Bronchial epithelial cell (primary cell): ENCODE measurements around the gene MTG1. TPM values are rescaled to one million over a fixed set of nuclear protein-coding genes. Genes with fewer than 3 reads are reported as not detected.

ENCODE experiments used
- DNase-seq: peaks from one replicate; pipeline ENCODE4 v3.0.0-alpha.2; 2010; ENCODE audit warnings: low read depth
- FAIRE-seq: peaks from 2 replicates; lab custom pipeline; 2011; peaks lifted over from hg19 to GRCh38; lab: Jason Lieb, UNC
- H3K27me3 ChIP-seq: 2 replicates; pipeline ENCODE4 v1.5.1; 2011; ENCODE audit warnings: low read length; ENCODE audit not compliant: control insufficient read depth, insufficient read depth
- H3K36me3 ChIP-seq: 2 replicates; pipeline ENCODE4 v1.5.1; 2011; ENCODE audit warnings: low read length; ENCODE audit not compliant: control insufficient read depth, insufficient read depth
- H3K4me3 ChIP-seq: 2 replicates; pipeline ENCODE4 v1.5.1; 2011; ENCODE audit warnings: mild to moderate bottlenecking, low read depth, low read length, control low read depth
- CTCF ChIP-seq: IDR thresholded peaks from 2 replicates; pipeline ENCODE4 v1.5.1; 2011; ENCODE audit warnings: mild to moderate bottlenecking, moderate library complexity, low read length, control low read depth, inconsistent platforms; ENCODE audit not compliant: insufficient read depth, severe bottlenecking
- total RNA-seq: library from RNA; depleted of rRNA; stranded (reverse); fragments of >200 nt; gene quantifications from 2 replicates; pipeline ENCODE4 v1.2.1, GENCODE V29; 2014

Gene MTG1
- total RNA-seq, 1 donor from 2014 or later = 20.5 TPM

- no peak for TF ChIP-seq CTCF
- no peak for FAIRE-seq
- DNase-seq = peak; percentile 15
Observed at GRCh38 chr10:133378251-133379096, 15.5 kb upstream of the MTG1 start.

DNA sequence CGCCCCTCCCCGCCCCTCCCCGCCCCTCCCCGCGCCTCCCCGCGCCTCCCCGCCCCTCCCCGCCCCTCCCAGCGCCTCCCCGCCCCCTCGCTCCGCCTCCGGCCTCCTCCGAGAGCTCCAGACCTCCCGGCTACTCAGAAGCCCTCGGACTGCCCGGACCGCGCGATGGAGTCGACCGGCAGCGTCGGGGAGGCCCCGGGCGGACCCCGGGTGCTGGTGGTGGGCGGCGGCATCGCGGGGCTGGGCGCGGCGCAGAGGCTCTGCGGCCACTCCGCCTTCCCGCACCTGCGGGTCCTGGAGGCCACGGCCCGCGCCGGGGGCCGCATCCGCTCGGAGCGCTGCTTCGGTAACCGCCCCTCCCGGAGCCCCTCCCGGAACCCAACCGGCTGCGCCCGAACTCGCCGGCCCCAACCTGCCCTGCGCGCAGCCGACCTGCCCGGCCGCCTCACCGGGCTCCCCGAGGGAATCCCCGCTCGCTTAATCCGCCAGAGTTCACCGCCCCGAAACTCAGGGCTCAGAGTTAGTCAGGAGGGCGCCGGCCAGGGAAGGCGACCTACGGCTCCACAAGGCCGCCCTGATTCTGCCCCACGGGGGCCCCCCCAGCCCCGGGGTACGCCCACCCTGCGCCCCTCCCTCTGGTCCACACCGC lies 14.7 kb upstream of the MTG1 start, which contains the start of gene PAOX:
PAOX (plus strand) TSS at position 111 of the 649 bp plus-strand sequence; CDS start at position 166, 55 bp downstream.
- Histone ChIP-seq H3K27me3 (no peaks in the 10 kb centered on the region), H3K36me3 (peaks cover 1% of the 10 kb centered on the region), H3K4me3 (peak within 1 kb of the TSS; percentile 68)
- DNase-seq = peak; percentile 55
- TF ChIP-seq CTCF = no peak
- FAIRE-seq = no peak

More at GRCh38 chr10:133378251-133379096, 15.5 kb upstream of the MTG1 start:
- peak overlapping the region; percentile 68 for H3K4me3 ChIP-seq
- no peaks in the 10 kb centered on the region for H3K36me3 ChIP-seq
- H3K27me3 ChIP-seq = no peaks in the 10 kb centered on the region

- Histone ChIP-seq H3K27me3 (no peaks in the 10 kb centered on the region), H3K4me3 (peak overlapping the region; percentile 44), H3K36me3 (peaks cover 1% of the 10 kb centered on the region)
- DNase-seq = no peak
- no peak for TF ChIP-seq CTCF
- no peak for FAIRE-seq
Observed at GRCh38 chr10:133379801-133380666, 13.9 kb upstream of the MTG1 start.

DNA sequence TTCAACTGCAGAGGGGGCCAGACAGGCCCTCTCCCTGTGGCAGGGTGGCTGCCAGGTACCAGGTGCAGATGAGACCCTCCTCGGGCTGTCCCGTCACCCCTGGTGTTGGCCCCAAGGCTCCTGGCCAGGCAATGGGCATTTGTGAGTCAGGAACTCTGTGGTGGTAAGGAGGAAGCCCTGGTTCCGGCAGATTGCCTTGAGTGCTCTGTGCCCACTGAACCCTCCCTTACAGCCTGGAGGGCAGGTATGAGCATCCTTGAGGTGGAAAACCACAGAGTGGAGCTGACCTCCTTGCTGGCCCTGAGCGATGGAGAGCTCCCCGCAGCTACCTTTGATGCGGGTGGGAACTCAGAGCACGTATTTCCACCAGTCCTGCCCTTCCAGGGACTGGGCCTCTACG lies 12.9 kb upstream of the MTG1 start:
- H3K36me3 ChIP-seq = peaks cover 1% of the 10 kb centered on the region
- H3K4me3 ChIP-seq = no peak overlapping the region
- TF ChIP-seq CTCF = no peak
- FAIRE-seq (no peak), DNase-seq (no peak)
- no peaks in the 10 kb centered on the region for H3K27me3 ChIP-seq

- TF ChIP-seq CTCF = no peak
- DNase-seq = no peak
- no peak for FAIRE-seq
- no peak overlapping the region for H3K4me3 ChIP-seq
- no peaks in the 10 kb centered on the region for H3K27me3 ChIP-seq
- H3K36me3 ChIP-seq = peaks cover 1% of the 10 kb centered on the region
Observed at GRCh38 chr10:133383551-133383950, 10.4 kb upstream of the MTG1 start.
